GM18909 (cell line): Measurements from ENCODE around the gene THAP10.
"Not testable (repeated sequence)": the region's sequence is repeated elsewhere in the genome, so short reads cannot be mapped to it uniquely, and the experiment has no call there.

Experiments
- ATAC-seq: cut with Tn5 transposase; IDR thresholded peaks from one replicate; pipeline ENCODE4 v1.9.1; 2021; ENCODE audit warnings: mild to moderate bottlenecking; ENCODE audit not compliant: unreplicated experiment, poor library complexity

The THAP10 gene

GRCh38 chr15:70879401-70879800 is 12.8 kb downstream of the THAP10 start:
- ATAC-seq: no peak

DNA sequence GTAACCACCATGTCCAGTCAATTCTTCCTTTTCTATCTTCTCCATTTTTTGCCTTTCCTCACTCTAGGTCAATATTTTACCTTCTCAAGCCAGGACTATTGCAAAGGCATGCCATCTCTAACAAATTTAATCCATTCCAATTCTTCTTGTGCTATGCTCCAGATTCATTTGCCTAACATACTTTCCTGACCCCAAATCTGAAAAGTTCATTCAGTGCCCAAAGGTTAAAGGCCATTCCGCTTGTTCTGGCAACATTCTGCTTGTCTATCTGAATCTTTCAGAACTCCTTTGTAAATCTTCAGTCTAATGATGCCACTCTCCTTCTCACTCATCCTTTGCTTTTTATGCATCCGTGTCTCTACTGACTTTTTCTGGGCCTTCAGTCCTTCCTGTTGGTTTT is 15.6 kb downstream of the THAP10 start:
- ATAC-seq: no peak

DNA sequence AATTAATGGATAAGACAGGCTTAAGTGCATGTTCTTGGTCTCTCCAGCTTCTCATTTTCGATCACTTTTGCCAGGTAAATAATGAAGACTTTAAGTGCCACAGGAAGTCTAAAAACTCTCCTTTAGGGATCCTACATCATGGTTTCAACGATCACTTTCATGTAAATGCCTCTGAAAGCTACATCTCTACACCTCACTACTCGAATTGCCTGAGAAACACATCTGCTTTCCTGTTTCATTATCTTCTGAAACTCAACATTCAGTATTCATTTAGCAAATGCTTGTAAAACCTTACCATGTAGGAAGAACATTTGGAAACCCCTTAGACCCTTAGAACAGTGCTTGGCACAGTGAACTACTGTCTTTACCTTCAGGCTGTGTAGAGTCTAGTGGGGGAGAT is 16.2 kb downstream of the THAP10 start:
- no peak for ATAC-seq

DNA sequence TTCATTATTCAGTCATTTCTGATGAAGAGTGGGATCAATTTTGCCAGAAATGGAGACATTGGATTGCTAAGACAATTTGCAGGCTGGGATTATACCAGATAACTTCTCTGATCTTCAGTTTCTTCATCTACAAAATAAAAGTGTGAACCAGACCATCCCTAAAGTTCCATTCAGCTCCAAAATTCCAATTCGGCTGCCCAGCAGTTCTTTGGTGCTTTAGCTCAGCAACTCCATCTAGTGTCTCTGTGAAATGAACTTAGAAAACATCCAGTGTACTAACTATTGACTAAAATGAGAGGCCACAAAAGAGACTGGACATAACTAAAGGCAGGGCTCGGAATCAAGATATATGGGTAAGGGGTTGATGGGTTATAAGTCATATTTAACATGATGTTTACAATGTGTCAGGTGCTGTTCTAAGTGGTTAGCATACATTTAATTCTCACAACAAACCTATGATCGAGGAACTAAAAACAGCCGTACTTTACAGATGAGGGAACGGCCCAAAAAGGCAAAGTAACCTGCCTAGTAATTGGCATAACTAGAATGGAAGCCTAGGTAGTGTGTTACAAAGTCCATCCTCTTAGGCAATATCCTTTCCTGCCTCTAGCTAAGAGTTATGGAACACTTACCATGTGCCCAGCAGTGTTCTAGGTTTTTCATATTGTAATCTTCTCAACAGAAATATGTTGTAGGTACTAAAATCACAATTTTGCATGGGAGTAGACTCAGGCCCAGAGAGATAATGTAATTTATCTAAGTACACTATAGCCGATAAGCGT is 17.0 kb downstream of the THAP10 start:
- ATAC-seq: no peak

- ATAC-seq: no peak
These were observed 18.8 kb downstream of the THAP10 start for GRCh38 chr15:70873232-70874054.

DNA sequence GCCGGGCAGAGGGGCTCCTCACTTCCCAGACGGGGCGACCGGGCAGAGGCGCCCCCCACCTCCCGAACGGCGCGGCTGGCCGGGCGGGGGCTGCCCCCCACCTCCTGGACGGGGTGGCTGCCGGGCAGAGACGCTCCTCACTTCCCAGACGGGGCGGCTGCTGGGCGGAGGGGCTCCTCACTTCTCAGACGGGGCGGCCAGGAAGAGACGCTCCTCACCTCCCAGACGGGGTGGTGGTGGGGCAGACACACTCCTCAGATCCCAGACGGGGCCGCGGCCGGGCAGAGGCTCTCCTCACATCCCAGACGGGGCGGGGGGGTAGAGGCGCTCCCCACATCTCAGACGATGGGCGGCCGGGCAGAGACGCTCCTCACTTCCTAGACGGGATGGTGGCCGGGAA is 20.7 kb downstream of the THAP10 start:
- not testable (repeated sequence) for ATAC-seq

GRCh38 chr15:70870051-70870450 is 22.2 kb downstream of the THAP10 start:
- no peak for ATAC-seq

GRCh38 chr15:70869346-70869745 is 22.9 kb downstream of the THAP10 start:
- ATAC-seq: no peak

- ATAC-seq: no peak
These were observed 24.2 kb downstream of the THAP10 start for GRCh38 chr15:70867911-70868467.

DNA sequence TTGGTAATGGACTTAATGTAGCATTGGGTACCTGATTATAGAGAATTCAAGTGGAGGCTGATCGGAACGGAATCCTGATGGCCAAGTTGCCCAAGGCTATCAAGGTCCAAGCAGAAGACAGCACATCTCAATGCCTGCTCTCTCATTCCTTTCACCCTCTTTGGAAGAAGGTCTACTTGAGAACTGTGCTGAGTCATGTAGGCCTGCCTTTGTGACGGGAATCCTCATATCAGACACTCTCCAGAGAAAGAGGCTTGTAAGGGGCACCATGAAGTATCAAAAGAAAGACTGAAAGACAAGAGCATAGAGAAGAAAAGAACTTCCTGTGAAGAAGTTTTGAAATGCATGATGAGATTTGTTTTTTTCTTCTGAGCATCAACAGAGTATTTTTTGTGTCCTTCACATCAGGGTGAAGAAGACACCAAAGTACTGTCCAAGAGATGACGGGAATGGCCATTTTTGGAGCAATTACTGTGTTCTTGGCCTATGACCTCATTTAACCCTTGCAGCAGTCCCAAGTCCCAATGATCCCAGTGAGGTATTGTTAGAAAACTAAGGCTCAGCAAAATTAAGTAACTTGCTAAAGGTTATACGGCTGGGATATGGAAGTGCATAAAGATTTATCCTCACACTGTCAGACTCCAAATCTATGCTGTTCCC is 25.1 kb downstream of the THAP10 start:
- ATAC-seq: no peak

- no peak for ATAC-seq
These were observed 28.6 kb downstream of the THAP10 start for GRCh38 chr15:70863450-70864218.

DNA sequence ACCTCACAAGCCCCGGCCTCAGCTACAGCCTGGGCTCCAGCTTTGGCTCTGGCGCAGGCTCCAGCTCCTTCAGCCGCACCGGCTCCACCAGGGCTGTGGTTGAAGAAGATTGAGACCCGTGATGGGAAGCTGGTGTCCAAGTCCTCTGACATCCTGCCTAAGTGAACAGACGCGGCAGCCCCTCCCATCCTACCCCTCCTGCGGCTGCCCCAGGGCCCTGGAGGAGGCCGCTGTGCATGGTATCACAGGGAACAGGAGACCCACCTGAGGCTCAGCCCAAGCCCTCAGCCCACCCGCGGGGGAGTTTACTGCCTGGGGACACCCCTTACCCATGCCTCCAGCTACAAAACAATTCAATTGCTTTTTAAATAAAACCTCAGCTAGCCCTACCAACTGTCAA is 32.2 kb downstream of the THAP10 start:
- no peak for ATAC-seq

DNA sequence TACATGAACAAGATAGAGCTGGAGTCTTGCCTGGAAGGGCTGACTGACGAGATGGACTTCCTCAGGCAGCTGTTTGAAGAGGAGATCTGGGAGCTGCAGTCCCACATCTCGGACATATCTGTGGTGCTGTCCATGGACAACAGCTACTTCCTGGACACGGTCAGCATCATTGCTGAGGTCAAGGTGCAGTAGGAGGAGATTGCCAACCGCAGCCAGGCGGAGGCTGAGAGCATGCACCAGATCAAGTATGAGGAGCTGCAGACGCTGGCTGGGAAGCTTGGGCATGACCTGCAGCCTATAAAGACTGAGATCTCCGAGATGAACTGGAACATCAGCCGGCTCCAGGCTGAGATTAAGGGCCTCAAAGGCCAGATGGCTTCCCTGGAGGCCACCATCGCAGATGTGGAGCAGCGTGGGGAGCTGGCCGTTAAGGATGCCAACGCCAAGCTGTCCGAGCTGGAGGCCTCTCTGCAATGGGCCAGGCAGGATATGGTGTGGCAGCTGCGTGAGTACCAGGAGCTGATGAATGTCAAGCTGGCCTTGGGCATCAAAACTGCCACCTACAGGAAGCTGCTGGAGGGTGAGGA is 32.8 kb downstream of the THAP10 start:
- ATAC-seq: no peak

DNA sequence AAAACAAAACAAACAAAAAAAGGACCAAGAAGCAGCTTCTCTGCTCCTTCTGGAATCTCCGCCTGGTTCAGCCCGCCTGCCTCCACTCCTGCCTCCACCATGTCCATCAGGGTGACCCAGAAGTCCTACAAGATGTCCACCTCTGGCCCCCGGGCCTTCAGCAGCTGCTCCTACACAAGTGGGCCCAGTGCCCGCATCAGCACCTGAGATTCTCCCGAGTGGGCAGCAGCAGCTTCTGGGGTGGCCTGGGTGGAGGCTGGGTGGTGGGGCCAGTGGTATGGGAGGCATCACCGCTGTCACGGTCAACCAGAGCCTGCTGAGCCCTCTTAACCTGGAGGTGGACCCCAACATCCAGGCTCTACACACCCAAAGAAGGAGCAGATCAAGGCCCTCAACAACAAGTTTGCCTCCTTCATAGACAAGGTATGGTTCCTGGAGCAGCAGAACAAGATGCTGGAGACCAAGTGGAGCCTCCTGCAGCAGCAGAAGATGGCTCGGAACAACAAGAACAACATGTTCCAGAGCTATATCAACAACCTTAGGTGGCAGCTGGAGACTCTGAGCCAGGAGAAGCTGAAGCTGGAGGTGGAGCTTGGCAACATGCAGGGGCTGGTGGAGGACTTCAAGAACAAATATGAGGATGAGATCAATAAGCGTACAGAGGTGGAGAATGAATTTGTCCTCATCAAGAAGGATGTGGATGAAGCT is 33.5 kb downstream of the THAP10 start:
- ATAC-seq: not testable (repeated sequence)

DNA sequence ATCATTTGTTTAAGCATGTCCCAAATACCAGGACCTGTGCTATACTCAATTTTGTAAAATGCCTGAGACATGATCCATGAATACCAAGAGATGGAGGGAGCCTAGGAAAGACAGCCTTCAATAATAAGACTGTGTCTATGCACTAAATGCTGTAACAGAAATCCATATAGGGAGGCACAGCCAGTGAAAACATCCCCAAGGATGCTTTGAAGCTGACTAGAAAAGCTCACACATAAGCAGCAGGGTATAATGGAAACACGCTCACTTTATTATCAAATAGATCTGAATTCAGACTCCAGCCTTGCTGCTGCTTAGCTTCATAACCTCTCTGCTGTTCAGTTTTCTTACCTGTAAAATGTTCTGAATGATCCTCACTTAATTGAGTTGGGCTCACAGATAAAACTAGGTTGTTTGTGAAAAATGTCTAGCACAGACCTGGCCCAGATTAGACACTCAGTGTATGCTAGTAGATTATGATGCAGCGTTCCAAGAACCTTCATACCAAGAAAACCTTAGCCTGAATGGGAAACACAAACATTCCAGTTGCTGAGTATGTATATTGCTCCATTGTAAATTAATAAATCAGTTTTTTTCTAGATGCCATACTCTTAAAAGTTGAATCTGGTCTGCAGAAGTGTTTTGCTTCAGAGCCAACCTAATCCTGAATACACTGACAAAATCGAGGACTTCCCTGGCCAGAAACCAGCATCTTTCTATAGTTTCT is 34.5 kb downstream of the THAP10 start:
- ATAC-seq: no peak

- ATAC-seq: no peak
These were observed 35.2 kb downstream of the THAP10 start for GRCh38 chr15:70856884-70857561.

DNA sequence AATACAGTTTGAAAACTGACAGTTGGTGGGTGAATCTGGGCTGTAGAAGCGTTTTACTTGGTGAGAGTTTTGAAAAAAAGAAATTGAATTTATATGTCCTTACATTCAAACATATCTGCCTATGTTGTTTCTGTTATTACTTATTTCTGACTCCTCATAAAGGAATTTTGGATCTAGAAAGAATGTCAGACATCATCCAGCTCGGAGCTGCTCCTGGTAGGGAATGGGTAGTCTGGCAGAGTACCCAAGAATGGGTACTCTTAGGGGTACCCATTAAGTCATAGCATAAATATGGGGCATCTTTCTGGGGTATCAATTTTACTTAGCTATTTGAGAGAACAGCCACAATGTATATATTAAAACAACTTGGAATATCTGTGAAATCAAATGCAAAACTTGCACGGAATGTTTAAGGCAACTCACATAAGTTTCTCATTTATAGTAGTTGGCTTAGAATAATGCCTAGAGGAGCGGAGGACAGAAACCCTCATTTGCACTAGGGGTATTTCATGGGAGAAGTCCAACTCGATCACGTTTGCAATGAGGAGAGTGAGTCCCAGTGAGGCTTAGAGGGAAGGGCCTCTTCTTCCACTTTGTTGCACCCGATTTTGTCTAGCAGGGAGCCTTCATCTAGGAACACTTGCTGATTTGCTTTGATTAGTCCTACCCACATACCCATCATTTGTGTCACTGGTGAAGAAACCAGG is 35.9 kb downstream of the THAP10 start:
- ATAC-seq: no peak
